Tibial artery (tissue), 4 donors: ENCODE measurements around the gene PIK3CD.

Experiments
- DNase-seq, 2 donors: peaks; one replicate each; pipeline ENCODE4 v3.0.0-alpha.2; 2019
- H3K27ac ChIP-seq, 2 donors: fragments of 200-600 bp; sonication (generic) in 1 of 2; 1 replicate in 1 of 2; 2 replicates in 1 of 2; pipeline ENCODE4 v1.5.1; 2018 to 2019; ENCODE audit warnings: mild to moderate bottlenecking in 1 of 2
- H3K27me3 ChIP-seq, 2 donors: fragments of 200-600 bp; sonication (generic) in 1 of 2; one replicate each; pipeline versions ENCODE4 v1.5.1 to v1.6.0; 2016 to 2019
- H3K36me3 ChIP-seq, 3 donors: fragments of 200-600 bp; sonication (generic) in 2 of 3; one replicate each; pipeline ENCODE4 v1.5.1; 2016 to 2019; ENCODE audit warnings: mild to moderate bottlenecking in 2 of 3
- H3K4me1 ChIP-seq, 4 donors: fragments of 200-600 bp; sonication (generic) in 2 of 4; 1 replicate in 3 of 4; 2 replicates in 1 of 4; pipeline ENCODE4 v1.5.1; 2016 to 2019
- H3K4me3 ChIP-seq, 2 donors: fragments of 200-600 bp; sonication (generic) in 1 of 2; 1 replicate in 1 of 2; 2 replicates in 1 of 2; pipeline ENCODE4 v1.5.1; 2018 to 2019; ENCODE audit warnings: mild to moderate bottlenecking in 2 of 2
- H3K9me3 ChIP-seq, 3 donors: fragments of 200-600 bp; sonication (generic) in 1 of 3; one replicate each; pipeline ENCODE4 v1.5.1; 2016 to 2019
- CTCF ChIP-seq, 2 experiments: fragments of 200-600 bp in 1 of 2; fragments of 450-650 bp in 1 of 2; IDR thresholded peaks; one replicate each; pipeline ENCODE4 v1.5.1; 2017 to 2019; ENCODE audit warnings: antibody characterized with exemption in 2 of 2, mild to moderate bottlenecking in 1 of 2, moderate library complexity in 1 of 2
- intact Hi-C: fragments of 100-400 bp; cut with DNase I; formaldehyde crosslinking; loops from one replicate; pipeline ENCODE4 v1.15.0; 2023; ENCODE audit warnings: low total_unique reads

The PIK3CD gene

GRCh38 chr1:9767964-9768668 is 116.6 kb downstream of the PIK3CD start:
- TF ChIP-seq CTCF (IDR thresholded peaks at IDR 0.05) = no peak
- DNase-seq = no peak
- Histone ChIP-seq H3K27ac (no peak overlapping the region), H3K4me3 (no peak overlapping the region), H3K36me3 (peaks cover 11 to 28% (median 11%) of the 10 kb centered on the region in 3 donors), H3K27me3 (no peaks in the 10 kb centered on the region), H3K4me1 (no peaks in the 10 kb centered on the region), H3K9me3 (no peaks in the 10 kb centered on the region)
- intact Hi-C loops = no loop called here

GRCh38 chr1:9768983-9769382 is 117.5 kb downstream of the PIK3CD start:
- H3K36me3 ChIP-seq = peaks cover 12 to 23% (median 13%) of the 10 kb centered on the region in 3 donors
- H3K27me3 ChIP-seq = no peaks in the 10 kb centered on the region
- intact Hi-C loops = no loop called here
- no peaks in the 10 kb centered on the region for H3K9me3 ChIP-seq
- H3K4me1 ChIP-seq = no peaks in the 10 kb centered on the region
- no peak overlapping the region for H3K27ac ChIP-seq
- no peak overlapping the region for H3K4me3 ChIP-seq
- TF ChIP-seq CTCF (IDR thresholded peaks at IDR 0.05) = no peak
- DNase-seq = no peak

- Histone ChIP-seq H3K4me3 (no peak overlapping the region), H3K4me1 (no peaks in the 10 kb centered on the region), H3K36me3 (peaks cover 12 to 23% (median 13%) of the 10 kb centered on the region in 3 donors), H3K9me3 (no peaks in the 10 kb centered on the region), H3K27me3 (no peaks in the 10 kb centered on the region), H3K27ac (no peak overlapping the region)
- intact Hi-C loops = no loop called here
- DNase-seq = no peak
- no peak for TF ChIP-seq CTCF (IDR thresholded peaks at IDR 0.05)
Observed at GRCh38 chr1:9770298-9770697, 118.8 kb downstream of the PIK3CD start.

GRCh38 chr1:9774712-9775679 is 123.5 kb downstream of the PIK3CD start:
- no peaks in the 10 kb centered on the region for H3K9me3 ChIP-seq
- H3K27ac ChIP-seq = no peak overlapping the region
- H3K4me3 ChIP-seq = no peak overlapping the region
- intact Hi-C loops = no loop called here
- DNase-seq = peak in 1 of 2 donors; percentile 24
- no peaks in the 10 kb centered on the region for H3K27me3 ChIP-seq
- TF ChIP-seq CTCF (IDR thresholded peaks at IDR 0.05) = no peak
- H3K4me1 ChIP-seq = no peaks in the 10 kb centered on the region
- H3K36me3 ChIP-seq = peaks cover 12 to 23% (median 13%) of the 10 kb centered on the region in 3 donors

- Histone ChIP-seq H3K27me3 (no peaks in the 10 kb centered on the region), H3K9me3 (no peaks in the 10 kb centered on the region), H3K27ac (no peak overlapping the region), H3K4me1 (no peaks in the 10 kb centered on the region), H3K36me3 (peaks cover 12 to 14% (median 13%) of the 10 kb centered on the region in 3 donors), H3K4me3 (no peak overlapping the region)
- no peak for TF ChIP-seq CTCF (IDR thresholded peaks at IDR 0.05)
- no peak for DNase-seq
- intact Hi-C loops = no loop called here
Observed at GRCh38 chr1:9776685-9777084, 125.2 kb downstream of the PIK3CD start.
